Measurements from ENCODE around the gene VTCN1. TPM values are rescaled to one million over a fixed set of nuclear protein-coding genes. Genes with fewer than 3 reads are reported as not detected.

Gene VTCN1
- total RNA-seq, 1 donor from 2014 or later, result 0.77 TPM

- ATAC-seq, result no peak
- TF ChIP-seq CTCF (IDR thresholded peaks at IDR 0.05), result no peak
- Histone ChIP-seq H3K4me3 (no peak overlapping the region), H3K27me3 (ENCODE audit: low read depth) (no peaks in the 10 kb centered on the region), H3K9me3 (no peaks in the 10 kb centered on the region), H3K27ac (no peak overlapping the region), H3K4me1 (no peaks in the 10 kb centered on the region), H3K36me3 (no peaks in the 10 kb centered on the region)
- no peak for DNase-seq
- intact Hi-C loops (cut with DNase I), result no loop called here
Observed at GRCh38 chr1:117137281-117137855, 73.4 kb downstream of the VTCN1 start.

- Histone ChIP-seq H3K27ac (no peak overlapping the region), H3K4me1 (no peaks in the 10 kb centered on the region), H3K9me3 (no peaks in the 10 kb centered on the region), H3K4me3 (no peak overlapping the region), H3K27me3 (ENCODE audit: low read depth) (no peaks in the 10 kb centered on the region), H3K36me3 (no peaks in the 10 kb centered on the region)
- no peak for TF ChIP-seq CTCF (IDR thresholded peaks at IDR 0.05)
- ATAC-seq, result no peak
- intact Hi-C loops (cut with DNase I), result no loop called here
- DNase-seq, result no peak
Observed at GRCh38 chr1:117136749-117137148, 74.0 kb downstream of the VTCN1 start.

- H3K4me1 ChIP-seq, result no peaks in the 10 kb centered on the region
- no peak for TF ChIP-seq CTCF (IDR thresholded peaks at IDR 0.05)
- H3K27me3 ChIP-seq (ENCODE audit: low read depth), result no peaks in the 10 kb centered on the region
- H3K27ac ChIP-seq, result no peak overlapping the region
- no peaks in the 10 kb centered on the region for H3K36me3 ChIP-seq
- intact Hi-C loops (cut with DNase I), result no loop called here
- ATAC-seq, result no peak
- no peaks in the 10 kb centered on the region for H3K9me3 ChIP-seq
- DNase-seq, result no peak
- no peak overlapping the region for H3K4me3 ChIP-seq
Observed at GRCh38 chr1:117135329-117135728, 75.4 kb downstream of the VTCN1 start.

- Histone ChIP-seq H3K27ac (no peak overlapping the region), H3K9me3 (no peaks in the 10 kb centered on the region), H3K4me3 (no peak overlapping the region), H3K36me3 (no peaks in the 10 kb centered on the region), H3K4me1 (peaks cover 6% of the 10 kb centered on the region), H3K27me3 (ENCODE audit: low read depth) (no peaks in the 10 kb centered on the region)
- no peak for DNase-seq
- no peak for ATAC-seq
- intact Hi-C loops (cut with DNase I), result no loop called here
- no peak for TF ChIP-seq CTCF (IDR thresholded peaks at IDR 0.05)
Observed at GRCh38 chr1:117130526-117130925, 80.2 kb downstream of the VTCN1 start.

GRCh38 chr1:117128323-117129079 lies 82.2 kb downstream of the VTCN1 start:
- Histone ChIP-seq H3K27me3 (ENCODE audit: low read depth) (no peaks in the 10 kb centered on the region), H3K9me3 (no peaks in the 10 kb centered on the region), H3K36me3 (no peaks in the 10 kb centered on the region), H3K27ac (no peak overlapping the region), H3K4me3 (no peak overlapping the region), H3K4me1 (peaks cover 6% of the 10 kb centered on the region)
- ATAC-seq (peak; percentile 52 to 76), DNase-seq (no peak)
- intact Hi-C loops (cut with DNase I), result no loop called here
- TF ChIP-seq CTCF (IDR thresholded peaks at IDR 0.05), result peak; percentile 48

All from lower lobe of right lung (tissue), 2 donors.